ENCODE measurements around the gene PRELP.
"Not testable (repeated sequence)": the region's sequence is repeated elsewhere in the genome, so short reads cannot be mapped to it uniquely, and the experiment has no call there.

Gene PRELP

DNA sequence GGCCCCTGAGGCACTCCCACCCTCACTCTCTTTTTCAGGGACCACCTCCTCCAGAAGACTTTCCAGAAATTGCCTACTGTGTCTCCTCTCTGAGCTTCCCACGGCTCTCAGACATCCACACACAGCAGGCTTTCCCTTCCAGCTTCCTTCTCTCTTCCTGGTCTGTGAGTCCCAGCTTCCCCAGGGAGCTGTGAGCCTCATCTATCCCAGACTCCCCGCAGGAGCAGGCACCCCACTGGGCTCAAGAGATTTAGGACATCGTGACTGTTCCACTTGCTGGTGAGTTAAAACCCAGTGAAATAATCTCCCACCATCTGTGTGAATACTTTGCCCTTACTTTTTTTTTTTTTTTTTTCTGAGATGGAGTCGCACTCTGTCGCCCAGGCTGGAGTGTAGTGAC lies 22.0 kb upstream of the PRELP start:
- DNase-seq (ENCODE audit: low read depth in 2 of 2) = no peak

DNA sequence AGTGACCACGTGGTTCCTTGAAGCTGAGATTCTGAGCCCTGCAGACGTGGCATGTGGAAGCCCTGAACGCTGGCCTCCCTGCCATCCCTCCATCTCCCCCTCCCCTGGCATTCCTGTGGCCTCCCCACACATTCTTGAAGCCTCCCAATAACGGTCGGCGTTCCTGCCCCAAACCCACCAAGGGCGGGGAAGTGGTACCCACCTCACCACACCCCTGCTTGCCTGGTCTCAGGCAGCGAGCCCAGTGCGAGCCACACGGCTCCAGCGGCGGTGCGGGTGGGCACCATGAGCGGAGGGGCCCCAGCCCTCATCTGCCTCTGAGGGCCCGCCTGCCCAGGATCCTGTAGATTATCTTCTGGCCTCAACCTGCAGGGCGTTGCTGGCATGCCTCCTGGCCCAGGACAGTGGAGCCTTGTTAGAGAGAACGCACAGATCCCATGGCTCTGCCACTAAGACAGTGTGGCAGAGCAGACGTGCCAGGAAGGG lies 20.6 kb upstream of the PRELP start:
- DNase-seq (ENCODE audit: low read depth in 2 of 2) = no peak

DNA sequence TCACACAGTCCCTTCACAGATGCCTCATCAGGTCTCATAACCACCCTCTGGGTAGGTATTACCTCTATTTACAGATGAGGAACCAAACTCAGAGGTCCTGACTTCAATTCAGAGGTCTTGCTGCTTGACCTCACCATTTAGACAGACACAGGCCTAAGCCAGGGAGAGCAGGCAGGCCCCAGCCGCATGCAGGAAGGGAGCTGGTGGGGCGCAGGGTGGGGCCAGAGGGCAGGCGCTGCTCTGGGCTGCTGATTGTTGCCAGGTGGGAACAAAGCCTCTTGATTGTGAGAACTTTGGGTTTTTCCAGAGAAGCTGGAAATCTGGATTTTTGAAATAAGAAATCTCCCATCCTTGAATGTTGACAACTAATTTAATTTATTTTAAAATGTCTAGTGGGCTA lies 19.9 kb upstream of the PRELP start:
- no peak for DNase-seq (ENCODE audit: low read depth in 2 of 2)

DNA sequence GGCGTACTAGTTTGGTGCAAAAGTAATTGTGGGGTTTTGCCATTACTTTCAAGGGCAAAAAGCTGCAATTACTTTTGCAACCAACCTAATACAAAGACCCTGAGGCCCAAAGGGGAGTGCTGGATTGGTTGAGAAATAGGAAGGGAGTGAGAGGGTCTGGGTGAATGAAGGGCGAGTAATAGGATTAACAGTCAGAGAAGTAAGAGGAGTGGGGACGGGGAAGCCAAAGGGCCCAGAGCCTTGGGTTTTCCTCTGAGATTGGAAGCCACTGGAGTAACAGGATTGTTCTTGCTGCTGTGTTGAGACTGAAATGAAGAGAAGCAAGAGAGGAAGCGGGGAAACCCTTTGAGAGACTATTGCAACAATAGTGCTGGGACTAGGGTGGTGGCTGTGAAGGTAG lies 19.0 kb upstream of the PRELP start:
- DNase-seq (ENCODE audit: low read depth in 2 of 2) = no peak

DNA sequence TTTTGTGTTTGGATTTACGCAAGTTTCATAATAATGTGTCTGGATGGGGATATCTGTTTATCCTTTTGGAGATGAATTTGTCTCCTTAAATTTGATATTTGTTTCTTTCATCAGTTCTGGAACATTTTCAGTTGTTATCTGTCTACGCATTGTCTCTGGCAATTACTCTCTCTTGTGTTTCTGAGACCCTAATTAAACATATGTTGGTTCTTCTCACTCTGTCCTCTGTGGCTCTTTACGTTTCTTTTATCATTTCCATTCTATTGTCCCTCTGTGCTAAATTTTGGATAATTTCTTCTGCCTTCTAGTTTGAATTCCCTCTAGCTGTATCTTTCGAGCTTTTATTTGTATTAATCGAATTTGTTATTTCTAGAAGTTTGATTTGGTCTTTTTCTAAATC lies 17.5 kb upstream of the PRELP start:
- no peak for DNase-seq (ENCODE audit: low read depth in 2 of 2)

DNA sequence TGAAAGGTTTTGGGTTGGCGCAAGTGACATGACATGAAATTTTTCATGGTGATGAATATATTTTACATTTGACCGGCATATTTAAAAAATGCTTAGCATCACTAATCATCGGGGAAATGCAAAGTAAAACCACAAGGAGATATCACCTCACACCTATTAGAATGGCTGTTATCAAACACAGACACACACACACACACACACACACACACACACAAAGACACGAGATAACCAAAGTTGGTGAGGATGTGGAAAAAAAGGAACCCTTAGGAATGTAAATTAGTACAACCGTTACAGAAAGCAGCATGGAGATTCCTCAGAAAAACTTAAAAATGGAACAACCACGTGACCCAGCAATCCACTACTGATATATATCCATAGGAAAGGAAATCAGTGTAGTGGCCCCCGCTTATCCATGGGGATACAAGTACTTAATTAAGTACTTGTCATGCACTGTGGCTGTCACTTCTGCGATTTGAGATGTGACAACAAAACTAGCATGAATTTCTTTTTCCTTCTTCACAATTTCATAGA lies 15.9 kb upstream of the PRELP start:
- no peak for DNase-seq (ENCODE audit: low read depth in 2 of 2)

DNA sequence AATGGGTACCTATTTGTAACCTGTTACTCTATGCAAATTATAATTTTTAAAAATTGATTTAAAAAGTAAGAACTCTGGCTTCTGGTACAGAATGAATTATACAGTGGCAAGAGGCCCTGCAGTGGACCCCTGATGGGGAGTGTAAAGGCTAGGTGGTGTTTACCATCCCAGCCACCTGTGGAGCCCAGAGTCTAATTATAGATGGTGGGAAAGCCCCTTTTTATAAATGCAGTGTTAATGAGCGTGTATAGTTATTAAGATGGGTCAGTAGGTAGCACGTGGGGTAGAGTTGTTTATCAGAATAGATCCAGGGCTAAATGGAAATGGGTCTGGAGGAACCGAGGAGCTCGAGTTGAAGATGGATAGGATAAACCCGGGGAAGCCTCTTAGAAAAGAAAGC lies 13.9 kb upstream of the PRELP start:
- DNase-seq (ENCODE audit: low read depth in 2 of 2) = no peak

DNA sequence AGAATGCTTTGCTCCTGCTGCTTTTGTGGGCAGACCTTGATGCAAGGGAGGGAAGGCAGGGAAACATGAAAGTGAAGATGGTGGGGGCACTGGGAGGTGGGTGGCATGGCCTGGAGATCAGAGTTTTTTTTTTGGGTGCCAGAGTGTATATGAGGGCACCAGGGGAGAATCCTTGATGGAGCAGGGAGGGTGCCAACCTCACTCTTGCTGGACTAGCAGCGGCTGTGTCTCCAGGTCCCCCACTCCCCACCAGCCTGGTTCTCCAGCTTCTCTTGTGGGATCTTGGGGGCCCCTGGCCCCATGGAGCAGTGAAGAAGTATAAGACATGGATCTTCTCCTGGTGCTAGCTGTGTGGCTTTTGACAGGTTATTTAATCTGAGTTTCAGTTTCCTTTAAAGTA lies 13.5 kb upstream of the PRELP start:
- no peak for DNase-seq (ENCODE audit: low read depth in 2 of 2)

DNA sequence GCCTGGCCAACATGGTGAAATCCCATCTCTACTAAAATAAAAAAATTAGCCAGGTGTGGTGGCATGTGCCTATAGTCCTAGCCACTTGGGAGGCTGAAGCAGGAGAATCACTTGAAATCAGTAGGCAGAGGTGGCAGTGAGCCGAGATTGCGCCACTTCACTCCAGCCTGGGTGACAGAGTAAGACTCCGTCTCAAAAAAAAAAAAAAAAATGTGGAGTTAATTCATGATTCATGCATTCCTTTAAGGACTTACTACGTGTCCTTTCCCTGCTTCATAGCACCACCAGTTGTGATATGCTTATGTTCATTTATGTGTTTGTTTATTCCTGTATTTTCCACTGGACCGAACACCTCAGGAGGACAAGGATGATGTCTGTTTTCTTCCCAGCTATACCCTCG lies 12.7 kb upstream of the PRELP start:
- DNase-seq (ENCODE audit: low read depth in 2 of 2) = no peak

DNA sequence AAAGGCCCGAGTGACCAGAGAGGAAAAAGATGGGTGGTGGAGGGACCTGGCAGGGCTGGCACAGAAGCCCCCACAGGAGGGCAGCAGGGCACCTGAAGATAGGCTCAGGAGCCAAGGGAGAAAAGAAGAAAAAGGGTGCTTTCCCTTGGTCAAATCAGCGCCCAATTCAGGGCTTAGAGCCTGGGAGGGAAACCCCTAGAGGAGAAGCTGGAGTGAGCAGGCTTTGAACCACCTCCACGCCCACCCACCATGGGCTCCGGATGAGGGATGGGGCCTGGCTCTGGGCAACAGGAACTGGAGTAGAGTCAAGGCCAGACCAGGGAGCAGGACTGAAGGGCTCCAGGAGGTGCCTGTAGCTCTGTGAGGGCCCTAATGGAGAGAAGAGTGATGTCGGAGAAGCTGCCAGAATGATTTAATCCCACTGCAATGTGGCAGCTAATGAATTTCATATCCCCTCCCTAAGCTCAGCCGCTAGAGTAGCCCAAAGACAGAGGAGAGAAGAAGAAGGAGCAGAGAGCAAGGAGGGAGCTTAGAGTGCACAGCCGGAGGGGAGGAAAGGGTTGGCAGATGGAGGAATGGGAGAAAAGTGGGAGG lies 12.0 kb upstream of the PRELP start:
- DNase-seq (ENCODE audit: low read depth in 2 of 2) = no peak

DNA sequence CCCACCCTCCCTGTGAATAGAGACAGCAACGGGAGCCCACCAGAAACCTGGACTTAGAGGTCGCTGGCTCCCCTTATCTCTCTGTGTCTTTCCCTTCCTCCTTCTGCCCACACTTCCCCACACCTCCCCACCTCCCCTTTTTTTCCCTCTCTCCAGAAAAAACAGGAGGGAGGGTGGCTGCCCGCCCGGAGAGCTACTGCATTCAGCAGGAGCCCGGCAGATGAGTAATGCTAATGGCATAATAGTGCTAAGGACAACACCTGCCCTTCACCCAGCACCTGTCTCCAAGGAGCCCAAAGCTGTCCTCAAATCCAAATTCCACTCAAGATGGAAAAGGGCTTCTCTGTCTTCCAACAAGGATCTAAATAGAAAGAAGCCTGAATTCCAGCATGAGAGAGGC lies 11.4 kb upstream of the PRELP start:
- DNase-seq (ENCODE audit: low read depth in 2 of 2) = no peak

DNA sequence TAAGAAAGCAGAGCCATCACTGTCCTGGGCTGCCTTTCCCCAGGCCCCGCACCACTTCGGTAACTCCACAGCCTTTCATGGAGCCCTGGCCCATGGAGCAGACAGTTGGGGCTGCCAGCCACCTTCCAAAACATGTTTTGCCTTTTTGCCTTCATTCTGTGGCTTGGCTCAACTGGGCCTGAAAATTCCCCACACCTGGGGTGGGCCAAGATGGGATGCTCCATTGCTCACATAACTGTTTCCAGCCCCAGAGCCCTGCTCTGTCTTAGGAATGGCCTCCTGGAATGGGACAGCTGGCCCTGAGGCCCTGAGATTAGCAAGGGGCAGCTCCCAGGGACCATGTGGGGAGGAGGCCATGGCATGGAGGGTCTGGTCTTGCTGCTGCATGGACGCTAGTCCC lies 10.9 kb upstream of the PRELP start:
- DNase-seq (ENCODE audit: low read depth in 2 of 2) = no peak

DNA sequence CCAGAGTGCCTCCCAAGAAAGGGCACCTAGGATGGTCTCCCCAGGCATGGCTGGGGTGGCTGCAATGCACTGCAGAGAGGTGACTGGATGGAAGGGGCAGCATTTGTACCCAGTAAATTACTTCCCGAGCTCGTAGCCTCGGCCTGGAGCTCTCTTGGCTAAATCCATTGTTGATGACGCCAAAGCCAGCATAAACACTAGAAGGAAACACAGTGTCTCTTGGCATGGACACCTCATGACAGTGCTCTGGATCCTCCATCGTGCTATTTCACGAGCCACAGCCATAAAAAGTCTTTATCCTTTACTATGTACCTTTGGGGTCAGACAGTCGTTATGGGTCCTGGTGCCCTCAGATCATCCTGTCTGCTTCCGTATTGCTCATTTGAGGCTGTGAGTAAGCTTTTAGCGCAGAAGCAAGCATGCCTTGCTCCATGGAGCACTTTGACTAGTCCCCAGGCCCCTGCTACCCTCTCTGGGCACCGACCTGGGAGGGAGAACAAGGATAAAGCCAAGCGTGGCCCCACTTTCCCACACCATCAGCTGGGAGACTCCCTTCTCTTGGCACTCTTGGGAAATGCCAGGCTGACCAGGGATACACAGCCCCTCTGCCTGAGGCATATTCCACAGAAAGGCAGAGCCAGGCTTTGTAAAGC lies 10.3 kb upstream of the PRELP start:
- no peak for DNase-seq (ENCODE audit: low read depth in 2 of 2)

DNA sequence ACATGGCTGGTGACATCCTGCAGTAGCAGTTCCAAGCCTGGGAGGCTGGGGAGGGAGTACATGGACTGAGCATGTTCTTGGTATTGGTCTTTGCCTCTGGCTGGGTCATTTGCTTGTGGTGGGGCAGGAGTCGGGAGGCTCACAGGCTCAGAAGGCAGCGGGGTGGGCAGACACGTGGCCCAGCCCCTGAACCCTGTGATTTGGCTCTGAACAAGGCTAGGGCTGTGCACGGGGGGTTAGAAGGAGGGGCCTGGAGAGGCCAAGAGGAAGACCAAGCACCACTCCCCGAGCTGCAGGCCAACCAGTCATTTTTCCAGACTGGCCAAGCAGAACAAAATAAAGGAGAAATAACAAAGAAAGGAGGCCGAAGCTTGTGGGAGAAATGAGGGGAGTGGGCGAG lies 9.7 kb upstream of the PRELP start:
- DNase-seq (ENCODE audit: low read depth in 2 of 2) = no peak

DNA sequence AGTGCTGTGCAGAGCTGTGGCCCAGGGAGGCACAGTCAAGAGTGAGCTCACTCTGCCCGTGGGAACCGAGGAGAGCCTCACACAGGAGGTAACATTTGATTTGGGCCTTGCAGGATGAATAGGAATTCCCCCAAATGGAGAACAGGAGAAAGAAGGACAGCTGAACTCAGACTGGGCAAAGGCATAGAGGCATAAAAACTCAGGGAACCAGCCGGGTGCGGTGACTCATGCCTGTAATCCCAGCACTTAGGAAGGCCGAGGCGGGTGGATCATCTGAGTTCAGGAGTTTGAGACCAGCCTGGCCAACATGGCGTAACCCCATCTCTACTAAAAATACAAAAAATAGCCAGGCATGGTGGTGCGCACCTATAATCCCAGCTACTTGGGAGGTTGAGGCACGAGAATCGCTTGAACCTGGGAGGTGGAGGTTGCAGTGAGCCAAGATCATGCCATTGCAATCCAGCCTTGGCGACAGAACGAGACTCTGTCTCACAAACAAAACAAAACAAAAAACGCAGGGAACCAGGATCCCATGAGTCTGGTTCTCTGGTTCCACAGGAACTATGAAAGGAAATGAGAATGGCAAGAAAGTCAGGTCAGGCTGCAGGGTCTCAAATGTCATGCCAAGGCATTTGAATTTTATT lies 8.6 kb upstream of the PRELP start:
- DNase-seq (ENCODE audit: low read depth in 2 of 2) = not testable (repeated sequence)

DNA sequence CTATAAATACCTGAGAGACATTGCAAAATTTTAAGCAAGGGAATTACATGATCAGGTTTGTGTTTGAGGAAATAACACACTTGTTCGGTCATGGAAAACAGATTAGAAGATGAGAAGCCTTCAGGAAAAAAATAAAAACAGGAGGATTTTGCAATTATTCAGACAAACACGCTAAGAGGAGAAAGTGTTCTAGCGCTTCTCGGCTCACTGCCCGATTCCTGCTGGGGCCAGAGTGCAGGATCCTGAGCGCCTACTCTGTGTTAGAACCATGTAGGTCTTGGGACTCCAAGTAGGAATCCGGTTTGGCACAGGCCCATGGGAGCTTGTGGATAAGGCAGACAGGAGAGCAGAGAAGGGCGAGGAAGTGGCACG lies 8.1 kb upstream of the PRELP start:
- DNase-seq (ENCODE audit: low read depth in 2 of 2) = no peak

DNA sequence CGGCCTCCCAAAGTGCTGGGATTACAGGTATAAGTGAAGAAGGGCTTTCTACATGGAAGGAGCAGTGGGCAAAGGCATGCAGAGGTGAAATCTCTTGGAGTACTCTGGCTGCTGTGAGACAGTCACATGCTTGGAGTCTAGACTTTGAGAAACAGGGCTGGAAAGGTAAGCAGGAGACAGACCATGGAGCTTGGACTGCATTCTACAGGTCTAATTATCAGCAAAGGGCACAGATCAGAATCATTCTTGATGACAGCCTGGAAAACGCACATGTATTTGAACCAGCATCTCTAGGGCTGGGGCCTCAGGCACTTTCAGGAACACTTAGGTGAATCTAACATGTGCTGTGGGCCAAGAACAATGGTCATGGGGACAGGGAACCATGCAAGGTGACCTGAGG lies 7.3 kb upstream of the PRELP start:
- no peak for DNase-seq (ENCODE audit: low read depth in 2 of 2)

DNA sequence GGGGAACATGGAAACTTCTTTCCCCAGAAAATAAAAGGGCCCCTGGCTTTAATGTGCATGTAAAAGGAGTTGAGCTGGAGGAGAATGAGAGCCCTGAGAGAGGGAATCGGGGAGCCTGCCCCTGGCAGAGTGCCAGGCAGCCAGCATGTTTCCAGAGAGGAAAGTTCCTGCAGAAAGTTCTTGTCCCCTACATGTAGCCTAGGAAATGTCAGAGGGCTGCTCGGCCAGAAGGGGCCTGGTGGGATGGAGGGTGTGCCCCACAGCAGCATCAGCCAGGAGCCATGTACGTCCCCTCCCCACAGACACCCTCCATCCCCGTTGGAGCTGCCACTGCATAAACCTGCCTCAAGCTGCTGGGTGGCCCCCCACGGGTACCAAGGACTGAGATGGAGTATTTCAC lies 5.4 kb upstream of the PRELP start:
- DNase-seq (ENCODE audit: low read depth in 2 of 2) = no peak

DNA sequence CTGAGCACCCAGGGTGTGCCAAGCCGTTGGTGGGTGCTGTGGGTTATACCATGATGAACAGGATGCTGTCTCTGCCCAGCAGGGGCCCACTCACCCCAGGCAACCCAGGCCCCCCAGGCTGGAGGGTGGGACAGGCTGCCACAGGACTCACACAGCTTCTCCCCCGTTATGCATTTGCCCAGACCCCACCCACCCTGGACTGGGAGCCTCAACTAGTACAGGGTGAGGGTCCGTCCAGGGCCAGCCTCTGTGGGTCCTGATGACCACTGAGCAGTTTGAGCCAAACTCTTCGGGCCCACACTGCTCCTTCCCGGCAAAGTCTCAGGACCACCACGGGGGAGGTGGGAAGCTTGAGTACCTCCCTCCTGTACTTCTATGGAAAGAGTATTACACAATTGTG lies 3.8 kb upstream of the PRELP start:
- no peak for DNase-seq (ENCODE audit: low read depth in 2 of 2)

DNA sequence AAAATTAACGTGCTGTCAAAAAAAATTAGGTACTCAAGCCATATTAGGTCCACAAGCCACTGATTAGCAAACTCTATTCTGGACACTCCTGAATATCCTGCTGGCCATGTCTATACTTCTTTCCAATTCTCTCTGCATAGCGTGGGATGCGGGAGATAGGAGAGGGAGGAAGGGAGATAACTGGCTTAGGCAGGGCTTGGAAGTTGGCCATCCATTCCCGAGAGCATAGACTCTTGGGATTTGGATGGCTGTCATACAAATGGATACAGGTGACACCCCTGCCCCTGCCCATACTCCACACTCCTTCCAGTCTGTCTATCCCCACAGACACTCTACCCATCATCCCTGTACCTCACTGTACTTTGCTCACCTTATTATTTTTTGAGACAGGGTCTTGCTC lies 2.3 kb upstream of the PRELP start:
- DNase-seq (ENCODE audit: low read depth in 2 of 2) = no peak

DNA sequence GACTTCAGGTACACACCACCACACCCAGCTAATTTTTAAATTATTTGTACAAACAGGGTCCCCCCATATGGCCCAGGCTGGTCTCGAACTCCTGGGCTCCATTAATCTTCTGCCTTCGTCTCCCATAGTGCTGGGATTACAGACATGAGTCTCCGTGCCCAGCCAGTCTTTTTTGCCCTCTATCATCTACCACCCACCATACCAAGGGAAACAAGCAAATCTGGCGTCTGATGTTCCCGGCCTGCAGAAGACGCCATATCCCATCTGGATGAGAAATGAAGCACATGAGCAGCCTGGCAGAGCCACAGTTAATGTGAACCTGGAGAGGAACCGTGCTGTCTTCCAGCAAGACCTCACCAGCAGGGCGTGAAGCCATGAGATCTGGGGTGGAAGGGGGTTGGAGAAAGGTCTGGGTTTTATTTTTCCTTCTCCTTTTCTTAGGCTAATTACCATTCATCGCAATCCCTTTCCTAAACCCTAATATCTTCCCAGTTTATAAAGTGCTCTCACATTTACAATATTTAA lies 1.8 kb upstream of the PRELP start:
- no peak for DNase-seq (ENCODE audit: low read depth in 2 of 2)

DNA sequence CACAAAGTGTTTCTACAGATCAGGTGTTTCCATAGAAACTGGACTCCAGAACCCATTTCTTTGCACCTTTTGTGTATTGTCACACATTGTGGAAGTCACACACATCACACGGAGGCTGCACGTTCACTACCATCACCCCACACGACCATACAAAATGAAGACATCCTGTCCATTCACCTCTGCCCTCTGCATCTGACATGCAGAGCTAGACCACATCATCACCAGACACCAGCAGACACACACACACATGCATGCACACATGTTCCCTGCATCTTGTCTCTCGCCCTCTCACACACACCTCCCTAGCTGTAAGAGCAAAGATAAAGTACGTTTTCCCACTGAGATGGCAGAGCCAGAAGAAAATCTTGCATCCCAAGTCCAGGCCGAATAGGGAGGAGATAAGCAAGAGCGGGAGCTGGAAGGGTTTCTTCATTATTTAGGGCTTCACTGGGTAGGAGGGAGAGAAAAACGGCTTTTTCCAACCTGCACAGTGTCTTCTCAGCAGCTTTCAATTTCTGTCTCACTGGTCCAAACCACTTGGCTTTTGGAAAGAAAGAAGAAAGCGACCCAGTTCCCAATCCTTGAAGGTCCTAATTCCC lies 709 bp downstream of the PRELP start:
- DNase-seq (ENCODE audit: low read depth in 2 of 2) = no peak

DNA sequence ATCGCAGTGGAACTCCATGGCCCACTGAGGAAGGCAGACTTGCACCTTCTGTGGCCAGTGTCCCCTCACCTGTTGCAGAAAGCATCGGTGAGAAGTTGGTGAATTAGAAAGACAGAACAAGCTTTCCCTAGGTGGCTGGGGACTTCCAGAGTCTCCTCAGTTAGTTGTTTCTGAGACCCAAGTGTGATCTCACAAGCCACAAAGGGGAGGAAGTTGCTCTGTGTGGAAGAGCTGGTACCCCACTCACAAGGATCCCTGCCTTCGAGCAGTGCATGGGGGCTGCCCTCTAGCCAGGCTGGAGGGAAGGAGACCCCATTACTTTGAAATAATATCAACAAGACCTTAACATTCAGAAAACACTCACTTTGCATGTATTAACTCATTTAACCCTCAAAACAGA lies 2.1 kb downstream of the PRELP start:
- no peak for DNase-seq (ENCODE audit: low read depth in 2 of 2)

Measured in stimulated activated CD4-positive, alpha-beta T cell treated with anti-CD3 and anti-CD28 coated beads, Interleukin-1b, Interleukin-23, amount 100 ng/mL, for 4 hours (primary cell).